Activated naive CD4-positive, alpha-beta T cell treated with Interleukin-2 at 50 U/mL for 16 hours (primary cell): Measurements from ENCODE around the gene TEAD4.

ENCODE experiments used
- DNase-seq: peaks from one replicate; pipeline ENCODE4 v3.0.0-alpha.2; 2020

Gene TEAD4

DNA sequence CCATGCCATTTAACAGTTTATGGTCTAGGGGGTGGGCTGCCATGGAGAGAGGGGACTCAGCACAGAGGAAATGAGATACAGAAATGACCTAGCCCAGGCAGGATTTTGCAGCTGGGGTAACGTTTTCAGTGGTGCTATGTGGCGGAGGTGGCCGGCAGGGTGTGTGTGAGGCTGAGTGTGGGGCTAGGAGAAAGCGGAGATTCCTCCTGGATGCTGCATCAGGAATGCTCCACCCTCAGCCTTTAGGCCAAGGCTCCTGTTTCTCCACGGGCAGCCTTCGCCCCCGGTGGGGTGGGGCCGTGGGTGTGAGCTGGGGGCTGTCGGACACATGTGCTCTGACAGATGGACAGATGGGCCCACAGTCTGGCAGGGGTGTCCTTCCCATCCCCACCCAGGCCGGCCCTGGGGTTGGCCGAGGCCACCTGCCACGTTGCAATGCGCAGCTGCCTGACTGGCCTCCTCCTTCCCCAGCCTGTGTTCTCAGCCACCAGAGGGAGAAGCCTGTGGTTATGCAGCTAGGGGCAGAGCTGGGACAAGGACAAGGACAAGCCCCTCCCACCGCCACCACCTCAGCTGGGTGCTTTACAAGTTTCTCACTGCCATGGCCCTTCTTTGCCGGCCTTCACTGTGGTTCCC lies 44.3 kb downstream of the TEAD4 start:
- no peak for DNase-seq

GRCh38 chr12:3004655-3005565 lies 45.7 kb downstream of the TEAD4 start:
- no peak for DNase-seq

DNA sequence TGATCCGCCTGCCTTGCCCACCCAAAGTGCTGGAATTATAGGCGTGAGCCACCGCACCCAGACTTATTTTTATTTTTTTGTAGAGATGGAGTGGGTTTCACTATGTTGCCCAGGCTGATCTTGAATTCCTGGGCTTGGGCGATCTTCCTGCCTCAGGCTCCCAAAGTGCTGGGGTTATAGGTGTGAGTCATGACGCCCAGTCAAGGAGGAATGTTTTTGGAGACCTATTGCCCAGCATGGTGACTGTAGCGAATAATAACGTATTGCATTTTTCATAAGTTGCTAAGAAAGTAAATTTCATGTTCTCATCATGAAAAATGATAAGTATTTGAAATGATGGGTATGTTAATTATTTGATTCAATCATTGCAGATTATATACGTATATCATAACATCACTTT lies 46.5 kb downstream of the TEAD4 start:
- no peak for DNase-seq

DNA sequence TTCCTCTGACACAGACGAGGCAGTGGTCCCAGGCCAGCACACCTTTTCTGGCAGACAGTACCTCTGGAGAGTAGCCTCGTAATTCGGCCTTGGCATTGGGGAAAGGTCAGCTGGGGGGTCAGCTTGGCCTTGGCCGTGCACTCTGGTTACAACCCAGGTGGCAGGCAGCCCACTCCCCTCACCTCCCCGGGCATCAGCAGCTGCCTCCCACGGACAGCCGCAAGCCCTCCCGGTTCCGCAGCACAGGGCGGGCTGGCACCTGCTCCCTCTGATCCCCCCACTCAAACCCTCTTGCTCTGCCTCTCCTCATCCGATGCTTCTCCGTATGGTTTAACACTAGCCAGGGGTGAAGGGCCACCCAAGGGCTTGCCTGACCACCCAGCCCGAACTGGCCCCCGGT lies 50.6 kb downstream of the TEAD4 start:
- DNase-seq, result no peak

- DNase-seq, result no peak
Measured at GRCh38 chr12:3010214-3010930, 51.2 kb downstream of the TEAD4 start.

- DNase-seq, result no peak
Measured at GRCh38 chr12:3012786-3013185, 53.6 kb downstream of the TEAD4 start.

DNA sequence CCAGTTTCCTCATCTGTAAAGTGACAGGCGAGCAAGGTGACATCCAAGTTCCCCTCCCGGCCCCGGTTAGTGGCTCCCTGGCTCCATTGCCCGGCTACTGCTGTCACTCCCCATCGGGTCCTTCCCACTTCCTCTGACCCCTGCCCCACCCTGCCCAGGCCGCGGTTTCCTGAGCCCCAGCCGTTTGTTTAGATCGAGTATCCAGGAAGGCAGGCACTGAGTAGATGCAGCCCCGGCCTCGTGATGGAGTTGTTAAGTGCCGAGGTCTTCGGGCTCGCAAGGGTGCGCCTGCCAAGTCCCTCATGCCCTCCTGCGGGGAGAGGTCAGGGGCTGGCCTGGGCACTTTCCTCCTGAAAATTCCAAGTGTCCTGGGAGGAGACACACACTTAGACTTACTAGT lies 55.4 kb downstream of the TEAD4 start:
- DNase-seq, result no peak

GRCh38 chr12:3015356-3015755 lies 56.2 kb downstream of the TEAD4 start:
- no peak for DNase-seq

- DNase-seq, result no peak
Measured at GRCh38 chr12:3016191-3016590, 57.0 kb downstream of the TEAD4 start.

DNA sequence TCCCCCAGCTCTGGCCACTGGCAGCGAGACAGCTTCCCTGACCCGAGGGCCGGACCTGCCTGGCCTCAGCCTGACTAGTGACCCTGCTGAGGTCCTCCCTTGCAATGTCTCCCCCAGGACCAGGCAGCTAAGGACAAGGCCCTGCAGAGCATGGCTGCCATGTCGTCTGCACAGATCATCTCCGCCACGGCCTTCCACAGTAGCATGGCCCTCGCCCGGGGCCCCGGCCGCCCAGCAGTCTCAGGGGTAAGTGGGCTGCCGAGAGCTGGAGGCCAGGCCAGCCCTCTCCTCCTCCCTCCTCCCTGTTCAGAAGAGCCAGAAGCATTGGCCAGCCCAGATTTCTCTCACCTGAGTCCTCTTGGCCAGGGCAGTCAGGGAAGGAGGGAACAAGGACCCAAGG lies 58.1 kb downstream of the TEAD4 start:
- DNase-seq, result no peak

- no peak for DNase-seq
Measured at GRCh38 chr12:3018284-3019004, 59.2 kb downstream of the TEAD4 start.

DNA sequence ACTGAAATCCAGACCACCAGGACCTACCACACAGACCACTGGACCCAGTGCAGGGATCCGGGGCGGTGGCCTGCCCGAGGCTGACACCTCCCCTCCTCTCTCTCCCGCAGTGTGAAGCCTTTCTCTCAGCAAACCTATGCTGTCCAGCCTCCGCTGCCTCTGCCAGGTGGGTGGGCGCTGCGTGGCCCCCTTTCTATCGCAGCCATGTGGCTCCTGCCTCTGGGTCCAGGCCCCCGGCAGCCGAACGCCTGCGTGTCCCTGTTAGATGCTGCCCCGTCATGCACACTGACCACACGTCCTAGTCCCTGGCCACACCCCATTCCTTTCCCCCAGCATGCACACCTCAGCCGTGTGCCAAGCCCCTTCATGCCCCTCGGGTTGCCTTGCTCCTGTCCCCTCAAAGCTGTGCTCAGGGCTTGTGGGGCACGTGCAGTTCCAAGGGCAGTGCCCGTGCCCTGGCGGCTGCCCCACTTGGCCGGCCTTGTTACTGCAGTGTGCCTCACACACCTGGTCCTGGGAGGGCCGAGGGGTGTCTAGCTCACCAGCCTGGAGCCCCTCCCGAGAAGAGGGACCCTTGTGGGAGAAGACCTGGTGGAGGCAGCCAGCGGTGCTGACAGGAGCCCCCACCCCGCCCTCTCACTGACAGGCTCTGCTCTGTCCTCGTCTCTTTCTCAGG lies 59.9 kb downstream of the TEAD4 start:
- DNase-seq, result no peak

- DNase-seq, result no peak
Measured at GRCh38 chr12:3020399-3020798, 61.2 kb downstream of the TEAD4 start.

DNA sequence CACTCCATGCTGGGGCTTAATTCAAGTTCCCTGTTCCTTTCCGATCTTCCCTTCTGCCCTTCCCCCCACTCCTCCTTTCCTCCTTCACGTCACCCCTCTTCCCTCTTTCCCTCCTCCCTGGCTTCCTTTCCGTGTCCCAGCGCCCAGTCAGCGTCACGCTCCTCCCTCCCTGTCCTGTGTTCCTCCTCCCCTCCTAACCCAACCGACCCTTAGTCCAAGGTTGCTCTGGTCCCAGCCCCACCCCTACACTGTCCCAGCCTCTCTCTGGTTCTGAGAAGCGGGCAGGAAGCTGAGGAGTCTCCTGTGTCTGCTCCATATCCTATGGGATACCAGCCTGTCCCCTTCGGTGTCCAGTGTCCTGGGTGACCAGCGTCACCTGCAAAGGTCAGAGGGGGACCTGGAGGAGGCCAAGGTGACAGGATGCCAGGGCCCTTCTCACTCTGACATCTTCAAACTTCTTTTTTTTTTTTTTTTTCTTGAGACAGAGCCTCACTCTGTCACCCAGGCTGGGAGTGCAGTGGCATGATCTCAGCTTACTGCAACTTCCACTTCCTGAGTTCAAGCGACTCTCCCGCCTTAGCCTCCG lies 61.7 kb downstream of the TEAD4 start:
- no peak for DNase-seq

DNA sequence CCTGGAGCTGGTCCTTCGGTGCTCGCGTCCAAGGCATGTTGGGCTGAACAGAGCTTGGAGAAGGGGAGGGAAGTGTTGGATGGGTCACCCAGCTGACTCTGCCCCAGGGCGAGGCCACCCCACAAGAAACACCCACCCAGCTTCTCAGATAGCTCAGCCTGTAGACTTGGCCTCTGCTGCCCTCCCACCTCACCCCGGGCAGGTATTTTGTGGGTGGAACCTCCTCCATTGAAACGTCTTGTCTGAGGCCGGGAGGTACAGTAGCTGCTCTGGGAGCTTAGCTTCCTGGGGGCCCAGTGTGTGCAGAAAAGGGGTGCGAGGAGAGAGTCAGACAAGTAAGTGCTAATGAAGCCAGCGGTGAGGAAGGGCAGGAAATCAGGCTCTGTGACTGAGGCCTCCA lies 63.2 kb downstream of the TEAD4 start:
- DNase-seq, result no peak

DNA sequence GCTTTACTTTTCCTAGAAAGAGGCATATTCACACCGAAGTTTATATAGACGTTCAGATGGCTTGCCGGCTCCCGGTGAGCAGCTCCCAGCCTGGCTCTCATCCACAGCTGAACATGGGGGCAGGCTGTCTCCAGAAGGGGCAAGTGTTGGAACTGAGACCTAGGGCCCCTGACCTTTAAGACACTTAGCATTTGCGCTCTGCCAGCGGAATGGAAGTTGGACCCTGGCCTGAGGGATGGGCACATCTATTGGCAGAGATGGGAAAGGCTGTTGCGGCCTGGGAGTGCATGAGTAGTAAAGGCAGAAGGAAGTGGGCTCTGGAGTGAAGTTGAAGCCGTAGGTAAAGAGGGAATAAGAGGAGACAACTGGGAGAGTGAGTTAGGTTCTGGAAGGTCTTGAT lies 63.8 kb downstream of the TEAD4 start:
- no peak for DNase-seq

DNA sequence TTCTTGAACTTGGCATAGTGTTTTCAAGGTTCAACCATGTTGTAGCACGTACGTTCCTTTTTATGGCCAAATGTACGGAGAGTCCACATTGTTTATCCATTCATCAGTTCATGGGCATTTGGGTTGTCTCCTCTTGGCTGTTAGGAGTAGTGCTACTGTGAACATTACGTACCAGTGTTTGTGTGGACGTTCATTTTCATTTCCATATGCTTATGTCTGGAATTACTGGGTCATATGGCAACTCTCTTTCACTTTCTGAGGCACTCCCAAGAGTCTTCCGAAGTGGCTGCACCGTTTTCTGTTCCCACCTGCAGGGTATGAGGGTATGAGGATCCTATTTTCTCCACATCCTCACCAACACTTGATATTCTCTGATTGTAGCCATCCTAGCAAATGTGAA lies 68.9 kb downstream of the TEAD4 start:
- no peak for DNase-seq

DNA sequence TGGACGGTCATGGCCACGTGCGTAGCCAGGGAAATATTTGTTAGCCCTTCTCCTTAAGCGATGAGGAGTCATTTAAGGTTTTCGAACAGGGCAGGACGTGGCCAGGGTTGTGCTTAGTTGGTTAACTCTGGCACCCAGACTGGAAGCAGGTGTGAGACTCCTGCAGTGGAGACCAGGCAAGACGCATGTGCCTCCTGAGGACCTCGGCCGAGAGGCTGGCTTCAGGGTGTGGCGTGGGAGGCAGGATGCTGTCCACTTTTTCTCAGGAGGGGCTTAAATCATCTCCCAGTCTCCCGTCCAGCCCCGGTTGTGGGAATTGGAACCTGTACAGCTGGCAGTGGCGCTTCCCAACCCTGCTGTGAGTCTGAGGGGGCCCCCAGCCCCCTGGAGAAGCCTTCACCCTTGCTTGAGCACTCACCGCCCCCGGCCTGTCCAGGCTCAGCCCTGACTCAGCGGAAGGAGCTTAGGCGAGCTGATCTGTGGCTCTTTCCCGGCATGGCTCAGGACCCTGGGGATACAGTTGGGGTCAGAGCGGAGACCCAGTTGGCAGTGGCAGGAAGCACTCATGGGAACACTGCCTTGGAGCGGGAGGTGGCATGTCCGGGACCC lies 71.7 kb downstream of the TEAD4 start:
- DNase-seq, result no peak

GRCh38 chr12:3032161-3032560 lies 73.0 kb downstream of the TEAD4 start:
- no peak for DNase-seq

- no peak for DNase-seq
Measured at GRCh38 chr12:3032770-3033538, 73.8 kb downstream of the TEAD4 start.

- DNase-seq, result no peak
Measured at GRCh38 chr12:3033539-3033867, 74.3 kb downstream of the TEAD4 start.
